Vagina (tissue), 2 donors: Measurements from ENCODE around the gene POU6F2. TPM values are rescaled to one million over a fixed set of nuclear protein-coding genes. Genes with fewer than 3 reads are reported as not detected.

Experiments
- DNase-seq, 2 donors: peaks; one replicate each; pipeline ENCODE4 v3.0.0-alpha.2; 2017; ENCODE audit errors: extremely low spot score in 2 of 2
- H3K27ac ChIP-seq: fragments of 200-600 bp; sonication (generic); one replicate; pipeline ENCODE4 v1.5.1; 2019
- H3K27me3 ChIP-seq: fragments of 200-600 bp; sonication (generic); one replicate; pipeline ENCODE4 v1.5.1; 2019
- H3K36me3 ChIP-seq, 2 donors: fragments of 200-600 bp; sonication (generic); one replicate each; pipeline ENCODE4 v1.5.1; 2017 to 2019
- H3K4me1 ChIP-seq: fragments of 200-600 bp; sonication (generic); one replicate; pipeline ENCODE4 v1.5.1; 2019
- H3K4me3 ChIP-seq, 2 donors: fragments of 200-600 bp; sonication (generic); 1 replicate in 1 of 2; 2 replicates in 1 of 2; pipeline ENCODE4 v1.5.1; 2016 to 2019
- H3K9me3 ChIP-seq: fragments of 200-600 bp; sonication (generic); one replicate; pipeline ENCODE4 v1.5.1; 2019
- CTCF ChIP-seq, 3 experiments: fragments of 450-650 bp in 2 of 3; fragments of 200-600 bp in 1 of 3; sonication (generic) in 1 of 3; IDR thresholded peaks; one replicate each; pipeline ENCODE4 v1.5.1; 2017 to 2019; ENCODE audit warnings: antibody characterized with exemption in 3 of 3, mild to moderate bottlenecking in 2 of 3, moderate library complexity in 2 of 3
- POLR2A ChIP-seq, 2 donors: fragments of 450-650 bp; IDR thresholded peaks; one replicate each; pipeline ENCODE4 v1.6.1; 2017; ENCODE audit warnings: antibody characterized with exemption in 2 of 2, mild to moderate bottlenecking in 2 of 2, moderate library complexity in 2 of 2
- POLR2AphosphoS5 ChIP-seq, 2 donors: sonication (generic); formaldehyde crosslinking; IDR thresholded peaks; one replicate each; pipeline ENCODE4 v1.9.0; 2017; ENCODE audit warnings: antibody characterized with exemption in 2 of 2, mild to moderate bottlenecking in 2 of 2, low read depth in 1 of 2; ENCODE audit not compliant: insufficient read depth in 1 of 2
- intact Hi-C: fragments of 100-400 bp; cut with DNase I; formaldehyde crosslinking; loops from one replicate; pipeline ENCODE4 v1.15.1; 2023
- total RNA-seq: library from RNA; depleted of rRNA; stranded (reverse); fragments of >200 nt; gene quantifications from one replicate; pipeline ENCODE4 v1.2.3, GENCODE V29; 2016

The POU6F2 gene
- total RNA-seq, 1 donor from 2014 or later, result not detected

GRCh38 chr7:39453743-39454355 is 476.1 kb downstream of the POU6F2 start:
- DNase-seq, result no peak
- Histone ChIP-seq H3K4me1 (no peaks in the 10 kb centered on the region), H3K9me3 (no peaks in the 10 kb centered on the region), H3K36me3 (no peaks in the 10 kb centered on the region), H3K27me3 (no peaks in the 10 kb centered on the region), H3K4me3 (no peak overlapping the region), H3K27ac (no peak overlapping the region)
- TF ChIP-seq POLR2AphosphoS5 (IDR thresholded peaks at IDR 0.05; ENCODE audit: insufficient read depth in 1 of 2, low read depth in 1 of 2) (no peak), CTCF (IDR thresholded peaks at IDR 0.05) (no peak), POLR2A (IDR thresholded peaks at IDR 0.05) (no peak)
- intact Hi-C loops, result loop anchor here (10.0 kb wide), 1 partner anchor 489 kb away; no protein-coding TSS in a partner anchor

- no peaks in the 10 kb centered on the region for H3K9me3 ChIP-seq
- peak overlapping the region in 1 of 2 donors; percentile 13 for H3K4me3 ChIP-seq
These were observed 480.5 kb downstream of the POU6F2 start for GRCh38 chr7:39458061-39458745.

GRCh38 chr7:39459636-39460035 is 481.9 kb downstream of the POU6F2 start:
- Histone ChIP-seq H3K27ac (no peak overlapping the region), H3K4me3 (no peak overlapping the region), H3K27me3 (no peaks in the 10 kb centered on the region), H3K4me1 (no peaks in the 10 kb centered on the region), H3K36me3 (no peaks in the 10 kb centered on the region), H3K9me3 (no peaks in the 10 kb centered on the region)
- intact Hi-C loops, result loop anchor here (10.0 kb wide), 1 partner anchor 495 kb away; no protein-coding TSS in a partner anchor
- TF ChIP-seq POLR2A (IDR thresholded peaks at IDR 0.05) (no peak), CTCF (IDR thresholded peaks at IDR 0.05) (no peak), POLR2AphosphoS5 (IDR thresholded peaks at IDR 0.05; ENCODE audit: insufficient read depth in 1 of 2, low read depth in 1 of 2) (no peak)
- DNase-seq, result no peak

More at GRCh38 chr7:39458061-39458745, 480.5 kb downstream of the POU6F2 start:
- intact Hi-C loops, result loop anchor here (10.0 kb wide), 1 partner anchor 493 kb away; no protein-coding TSS in a partner anchor
- Histone ChIP-seq H3K36me3 (no peaks in the 10 kb centered on the region), H3K27ac (no peak overlapping the region), H3K4me1 (no peaks in the 10 kb centered on the region), H3K27me3 (no peaks in the 10 kb centered on the region)
- TF ChIP-seq POLR2AphosphoS5 (IDR thresholded peaks at IDR 0.05; ENCODE audit: insufficient read depth in 1 of 2, low read depth in 1 of 2) (no peak), CTCF (IDR thresholded peaks at IDR 0.05) (no peak), POLR2A (IDR thresholded peaks at IDR 0.05) (no peak)
- DNase-seq, result no peak

GRCh38 chr7:39460486-39460885 is 482.8 kb downstream of the POU6F2 start:
- H3K36me3 ChIP-seq, result no peaks in the 10 kb centered on the region
- H3K4me1 ChIP-seq, result no peaks in the 10 kb centered on the region
- H3K9me3 ChIP-seq, result no peaks in the 10 kb centered on the region
- intact Hi-C loops, result no loop called here
- no peak overlapping the region for H3K27ac ChIP-seq
- no peak for DNase-seq
- no peaks in the 10 kb centered on the region for H3K27me3 ChIP-seq
- H3K4me3 ChIP-seq, result no peak overlapping the region
- TF ChIP-seq POLR2A (IDR thresholded peaks at IDR 0.05), result no peak
- no peak for TF ChIP-seq POLR2AphosphoS5 (IDR thresholded peaks at IDR 0.05; ENCODE audit: insufficient read depth in 1 of 2, low read depth in 1 of 2)
- TF ChIP-seq CTCF (IDR thresholded peaks at IDR 0.05), result no peak
